HG03175 (cell line): ENCODE measurements around the gene IGFBPL1.

Experiments
- ATAC-seq: cut with Tn5 transposase; IDR thresholded peaks from one replicate; pipeline ENCODE4 v1.9.1; 2021; ENCODE audit warnings: mild to moderate bottlenecking, moderate library complexity; ENCODE audit not compliant: unreplicated experiment

The IGFBPL1 gene

DNA sequence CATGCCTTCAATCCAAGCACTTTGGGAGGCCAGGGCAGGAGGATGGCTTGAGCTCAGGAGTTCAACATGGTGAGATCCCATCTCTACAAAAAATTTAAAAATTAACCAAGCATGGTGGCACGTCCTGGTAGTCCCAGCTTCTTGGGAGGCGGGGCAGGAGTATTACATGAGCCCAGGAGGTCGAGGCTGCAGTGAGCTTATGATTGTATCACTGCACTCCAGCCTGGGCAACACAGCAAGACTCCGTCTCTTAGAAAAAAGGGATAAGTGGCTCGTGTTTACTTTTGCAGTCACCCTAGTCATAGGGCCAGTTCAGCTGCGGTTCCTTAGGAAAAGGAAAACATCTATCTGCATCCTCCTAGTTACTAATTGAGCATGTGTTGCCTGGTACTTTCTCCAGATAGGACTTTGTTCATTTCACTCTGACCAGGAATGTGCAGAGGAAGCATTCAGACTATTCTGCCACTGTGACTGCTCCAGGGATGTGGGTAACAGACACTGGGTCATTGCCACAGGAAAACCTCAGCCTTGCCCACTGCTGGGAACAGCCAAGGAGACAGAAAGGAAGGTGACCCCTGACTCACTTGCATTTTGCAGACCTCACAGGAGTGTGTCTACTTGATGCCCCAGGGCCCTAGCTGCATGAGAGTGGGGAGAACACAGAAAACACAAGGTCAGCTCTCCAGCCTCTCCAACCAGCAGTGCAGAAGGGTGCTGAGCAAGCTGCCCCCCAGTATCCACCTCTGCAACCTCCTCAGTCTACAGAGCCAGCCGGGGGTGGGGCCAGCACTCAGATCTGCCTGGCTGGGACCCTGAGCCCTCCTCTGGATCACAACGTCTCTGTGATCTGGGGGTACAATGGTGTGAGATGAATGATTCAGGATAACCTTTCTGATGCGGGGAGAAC, 65.6 kb downstream of the IGFBPL1 start:
- no peak for ATAC-seq

DNA sequence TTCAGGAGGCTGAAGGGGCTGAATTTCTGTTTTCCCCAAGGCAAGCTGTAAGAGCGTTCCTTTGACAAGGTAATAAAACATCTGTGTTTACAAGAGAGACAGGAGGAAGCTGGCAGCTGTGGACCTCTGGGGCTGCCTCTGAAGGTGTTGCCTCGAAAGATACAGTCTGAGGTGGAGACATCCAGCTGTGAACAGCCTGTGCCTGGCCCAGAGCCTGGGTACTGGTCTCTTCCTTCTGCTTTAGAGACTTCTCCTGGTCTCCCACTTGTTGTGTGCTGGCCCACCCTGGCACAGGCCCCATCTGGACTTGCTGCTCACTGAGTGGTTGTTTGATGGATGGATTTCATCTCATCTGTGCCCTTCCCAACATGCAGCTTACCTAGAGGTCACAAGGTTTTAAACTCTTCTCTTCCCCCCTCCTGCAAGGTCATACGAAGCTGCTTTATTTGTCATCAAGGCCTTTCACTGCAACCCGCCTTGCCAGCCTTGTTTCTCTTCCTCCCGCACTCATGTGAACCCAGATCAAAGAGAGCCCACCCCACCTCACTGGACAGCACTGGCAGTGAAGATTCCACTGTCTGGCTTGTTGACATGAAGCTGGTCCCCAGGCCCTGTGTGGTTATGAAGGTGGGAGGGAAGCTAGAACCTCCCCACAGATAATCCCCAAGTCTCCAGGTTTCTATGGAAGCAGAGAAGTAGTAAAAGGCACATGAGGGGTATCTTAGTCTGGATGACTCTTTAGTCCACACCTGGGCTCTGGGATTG, 66.7 kb downstream of the IGFBPL1 start:
- no peak for ATAC-seq

- no peak for ATAC-seq
Measured at GRCh38 chr9:38356851-38357250, 67.4 kb downstream of the IGFBPL1 start.
